ENCODE data around the gene ATP9A.
A peak's percentile ranks its signal among the peaks of the same experiment; 100 is the strongest.
"Not testable (repeated sequence)": the region's sequence is repeated elsewhere in the genome, so short reads cannot be mapped to it uniquely, and the experiment has no call there.

The ATP9A gene

DNA sequence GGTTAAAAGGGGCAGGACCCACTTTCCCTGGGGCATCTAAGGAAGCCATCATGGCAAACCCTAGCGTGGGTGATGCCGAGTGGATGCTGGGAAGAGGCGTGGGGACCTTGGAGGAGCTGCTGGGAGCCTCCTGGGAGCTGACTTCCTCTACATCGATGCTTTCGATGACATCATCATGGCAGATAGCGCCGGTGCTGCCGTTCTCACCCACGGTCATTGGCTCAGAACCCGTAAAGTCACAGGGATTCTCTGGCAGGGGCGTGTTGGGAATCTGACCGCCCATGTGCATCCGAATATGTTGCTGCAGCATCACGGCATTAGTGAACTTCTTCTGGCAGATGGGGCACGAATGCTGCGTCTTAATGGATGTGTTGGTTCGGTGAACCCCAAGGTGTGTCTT, 22.1 kb upstream of the ATP9A start:
- no peak for DNase-seq

GRCh38 chr20:51789434-51789833, 21.2 kb upstream of the ATP9A start:
- DNase-seq: no peak

DNA sequence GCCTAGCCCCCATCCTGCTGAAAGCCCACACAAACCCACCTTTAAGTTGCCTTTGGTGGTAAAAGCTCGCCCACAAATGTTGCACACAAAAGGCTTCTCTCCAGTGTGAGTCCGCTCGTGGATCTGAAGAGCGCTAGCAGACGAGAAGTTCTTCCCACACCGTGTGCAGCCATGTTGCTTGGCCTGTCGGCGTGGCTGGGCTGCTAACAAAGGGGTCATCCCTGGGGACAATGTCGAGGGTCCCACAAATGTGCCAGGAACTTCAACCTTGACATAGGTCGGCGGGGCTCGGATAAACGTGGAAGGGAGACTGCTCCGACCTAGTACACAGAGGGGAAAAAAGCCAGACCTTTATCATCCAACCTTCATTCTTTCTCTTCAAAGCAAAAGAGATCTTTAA, 20.6 kb upstream of the ATP9A start:
- no peak for DNase-seq

DNA sequence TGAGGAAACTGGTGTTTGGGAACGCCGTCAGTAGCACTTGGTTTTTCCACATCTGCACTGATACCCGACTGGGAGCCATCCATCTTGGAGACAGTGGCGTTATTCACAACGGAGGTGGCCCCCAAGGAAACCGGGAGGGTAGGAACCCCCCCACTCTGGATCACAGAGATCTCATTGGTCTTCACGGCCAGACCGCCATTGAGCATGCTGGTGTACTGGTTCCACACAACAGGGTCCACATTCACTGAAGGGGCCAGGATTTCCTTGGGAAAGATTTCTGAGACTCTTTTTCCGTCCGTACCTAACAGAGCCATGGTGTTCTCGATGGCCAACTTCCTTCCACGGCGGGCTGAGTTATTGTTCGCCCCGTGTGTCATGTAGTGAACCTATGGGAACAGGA, 16.1 kb upstream of the ATP9A start:
- no peak for DNase-seq

DNA sequence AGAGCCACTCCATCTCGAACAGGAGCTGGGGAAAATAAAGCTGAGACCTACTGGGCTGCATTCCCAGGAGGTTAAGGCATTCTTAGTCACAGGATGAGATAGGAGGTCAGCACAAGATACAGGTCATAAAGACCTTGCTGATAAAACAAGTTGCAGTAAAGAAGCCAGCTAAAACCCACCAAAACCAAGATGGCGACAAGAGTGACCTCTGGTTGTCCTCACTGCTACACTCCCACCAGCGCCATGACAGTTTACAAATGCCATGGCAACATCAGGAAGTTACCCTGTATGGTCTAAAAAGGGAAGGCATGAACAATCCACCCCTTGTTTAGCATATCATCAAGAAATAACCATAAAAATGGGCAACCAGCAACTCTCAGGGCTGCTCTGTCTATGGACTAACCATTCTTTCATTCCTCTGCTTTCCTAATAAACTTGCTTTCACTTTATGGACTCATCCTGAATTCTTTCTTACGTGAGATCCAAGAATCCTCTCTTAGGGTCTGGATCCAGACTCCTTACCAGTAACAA, 10.1 kb upstream of the ATP9A start:
- not testable (repeated sequence) for DNase-seq

DNA sequence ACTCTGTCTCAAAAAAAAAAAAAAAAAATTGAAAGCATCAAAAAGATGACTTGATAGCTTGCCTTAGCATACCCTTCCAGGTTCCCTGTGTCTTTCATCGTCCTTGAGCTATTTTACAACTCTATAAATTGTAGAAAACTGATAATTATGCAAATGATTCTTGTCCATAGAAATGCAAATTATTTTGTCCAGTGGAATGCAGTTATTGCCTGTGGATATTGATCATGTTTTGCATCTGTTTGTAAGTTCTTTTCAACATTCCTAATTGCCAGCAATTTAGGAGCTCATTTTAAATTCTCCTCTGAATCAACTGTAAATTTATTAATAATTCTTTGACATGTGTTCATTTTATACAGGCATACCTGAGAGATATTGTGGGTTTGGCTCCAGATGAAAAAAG, 7.1 kb upstream of the ATP9A start:
- no peak for DNase-seq

DNA sequence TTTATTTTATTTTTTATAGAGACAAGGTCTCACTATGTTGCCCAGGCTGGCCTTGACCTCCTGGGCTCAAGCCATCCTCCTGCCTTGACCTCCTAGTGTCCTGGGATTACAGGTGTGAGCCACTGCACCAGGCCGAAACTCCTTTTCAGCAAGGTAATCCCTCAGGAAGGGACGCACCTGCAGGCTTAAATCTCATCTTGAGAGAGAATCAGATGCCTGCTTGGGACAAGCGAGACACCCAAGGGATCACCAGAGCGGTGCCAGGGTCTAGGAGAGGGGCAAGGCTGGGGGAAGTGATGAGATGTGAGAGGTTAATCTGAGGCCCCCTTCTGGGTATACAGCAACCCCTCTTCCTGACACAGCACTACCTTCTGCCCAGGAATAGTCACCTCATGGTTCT, 4.0 kb upstream of the ATP9A start:
- DNase-seq: no peak

GRCh38 chr20:51769976-51770615, 1.9 kb upstream of the ATP9A start:
- no peak for DNase-seq

DNA sequence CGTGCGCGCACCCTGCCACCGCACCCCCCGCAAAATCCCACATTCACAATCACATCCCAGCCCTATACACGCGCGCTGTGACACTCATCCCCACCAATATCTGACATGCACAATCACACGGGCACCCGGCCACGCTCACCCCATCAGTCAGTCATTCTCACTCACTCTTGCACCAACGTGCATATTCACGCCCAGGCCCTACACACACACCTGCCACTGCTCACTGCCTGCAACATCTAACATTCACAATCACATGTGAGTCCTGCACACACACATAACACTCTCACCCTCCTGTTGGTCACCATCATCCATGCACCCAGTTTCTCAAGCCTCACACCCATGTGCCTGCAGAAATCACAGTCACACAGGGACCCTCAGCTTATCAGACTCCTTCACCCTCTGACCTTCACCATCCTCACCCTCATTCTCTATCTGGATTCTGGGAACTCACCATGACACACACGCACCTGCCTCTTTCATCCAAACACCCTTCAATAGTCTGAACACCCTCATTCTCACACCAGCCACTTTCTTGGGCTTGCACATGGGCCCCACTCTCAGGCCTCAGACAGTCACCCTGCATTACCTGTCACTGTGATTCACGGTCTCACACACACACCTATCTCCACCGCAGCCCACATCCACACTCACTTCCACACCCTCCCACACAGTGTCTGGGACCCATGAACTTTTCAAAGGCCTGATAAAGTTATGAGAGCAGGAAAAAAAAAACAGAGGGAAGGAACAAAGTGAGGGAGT, 748 bp upstream of the ATP9A start:
- no peak for DNase-seq

DNA sequence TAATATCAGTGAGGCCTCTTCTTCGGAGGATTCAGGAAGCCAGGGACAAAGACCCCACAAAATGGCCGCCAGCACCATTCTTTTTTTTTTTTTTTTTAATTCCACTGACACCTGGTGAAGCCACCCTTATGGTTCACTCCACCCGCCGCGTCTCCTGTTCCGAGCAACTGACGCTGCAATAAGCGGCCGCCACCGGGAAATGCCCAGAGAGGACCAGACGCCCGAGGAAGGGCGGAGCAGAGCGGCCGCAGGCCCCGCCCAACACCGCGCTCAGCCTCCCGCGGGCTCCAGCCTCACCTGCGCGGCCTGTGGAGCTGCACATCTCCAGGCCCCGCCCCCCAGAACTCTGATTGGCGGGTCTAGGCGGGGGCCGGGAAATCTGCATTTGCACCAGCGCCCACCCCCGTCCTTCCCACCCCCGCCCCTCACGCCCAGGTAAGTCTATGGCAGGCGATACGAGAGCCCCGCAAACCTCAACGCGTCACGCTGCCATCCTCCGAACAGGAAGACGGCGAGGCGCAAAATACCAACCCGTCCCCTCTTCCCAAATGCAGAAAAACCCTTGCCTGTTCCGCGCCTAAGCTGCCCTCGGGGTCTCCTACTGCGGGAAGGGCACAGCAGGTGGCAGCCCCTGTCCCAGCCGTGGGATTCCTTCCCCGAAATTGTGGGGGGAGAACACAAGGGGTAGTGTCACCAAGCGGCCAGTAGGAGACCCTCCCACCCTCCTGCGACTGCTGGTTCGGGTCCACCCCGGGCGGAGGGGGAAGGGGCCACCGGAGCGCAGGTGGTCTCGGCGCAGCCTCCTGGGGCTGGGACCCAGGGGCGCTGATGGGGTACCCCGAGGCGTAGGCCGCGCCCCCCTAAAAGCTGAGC, 960 bp downstream of the ATP9A start:
- no peak for DNase-seq

GRCh38 chr20:51765381-51765780, 2.8 kb downstream of the ATP9A start:
- DNase-seq: not testable (repeated sequence)

DNA sequence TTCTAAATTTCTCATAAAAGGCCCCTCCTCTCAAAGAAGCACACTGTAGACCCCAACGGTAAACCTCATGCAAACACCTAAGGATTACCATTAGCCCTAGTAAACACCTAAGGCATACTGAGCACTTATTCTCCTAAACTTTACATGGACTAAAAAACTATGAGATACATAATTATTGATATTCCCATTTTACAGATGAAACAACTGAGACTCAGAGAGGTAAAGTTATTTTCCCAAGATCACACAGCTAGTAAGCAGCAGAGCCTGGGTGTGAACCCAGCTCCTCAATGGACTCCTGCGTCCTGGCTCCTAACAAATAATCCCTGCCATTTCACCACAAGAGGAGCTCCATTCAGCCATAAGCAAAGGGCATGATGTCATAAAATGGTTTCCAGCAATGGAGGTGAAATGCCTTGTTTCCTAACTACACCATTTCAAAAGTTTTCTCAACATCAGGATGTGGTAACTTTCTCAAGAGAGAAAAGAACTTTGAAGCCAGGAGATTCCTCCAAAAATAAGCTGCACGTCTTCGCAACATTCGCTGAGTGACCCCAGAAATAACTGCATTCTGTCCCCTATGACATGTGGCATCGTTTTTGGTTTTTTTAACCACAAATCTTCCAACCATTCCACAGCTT, 4.1 kb downstream of the ATP9A start:
- no peak for DNase-seq

DNA sequence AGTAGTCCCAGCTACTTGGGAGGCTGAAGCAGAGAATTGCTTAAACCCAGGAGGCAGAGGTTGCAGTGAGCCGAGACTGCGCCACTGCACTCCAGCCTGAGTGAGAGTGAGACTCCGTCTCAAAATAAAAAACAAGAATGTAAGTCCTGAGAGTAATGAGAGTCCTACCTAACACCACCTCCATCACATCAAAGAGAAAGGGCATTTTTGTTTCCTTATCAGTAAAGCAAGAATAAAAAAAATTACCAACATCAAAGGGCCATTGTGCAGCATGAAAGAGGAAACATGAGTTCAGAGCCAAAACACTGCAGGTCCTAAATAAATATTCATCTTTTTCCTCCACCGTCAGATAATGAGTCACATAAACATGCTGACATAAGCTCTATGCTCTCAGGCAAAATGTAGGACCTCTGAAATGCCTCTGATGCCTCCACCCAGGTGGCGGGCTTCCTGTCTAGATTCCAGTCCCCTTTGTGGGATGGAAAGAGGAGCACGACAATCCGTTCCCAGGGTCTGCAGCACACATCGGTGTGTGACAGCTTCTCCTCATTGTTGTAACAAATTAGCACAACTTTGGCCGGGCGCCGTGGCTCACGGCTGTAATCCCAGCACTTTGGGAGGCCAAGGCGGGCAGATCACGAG, 7.2 kb downstream of the ATP9A start:
- peak; percentile 69 for DNase-seq

DNA sequence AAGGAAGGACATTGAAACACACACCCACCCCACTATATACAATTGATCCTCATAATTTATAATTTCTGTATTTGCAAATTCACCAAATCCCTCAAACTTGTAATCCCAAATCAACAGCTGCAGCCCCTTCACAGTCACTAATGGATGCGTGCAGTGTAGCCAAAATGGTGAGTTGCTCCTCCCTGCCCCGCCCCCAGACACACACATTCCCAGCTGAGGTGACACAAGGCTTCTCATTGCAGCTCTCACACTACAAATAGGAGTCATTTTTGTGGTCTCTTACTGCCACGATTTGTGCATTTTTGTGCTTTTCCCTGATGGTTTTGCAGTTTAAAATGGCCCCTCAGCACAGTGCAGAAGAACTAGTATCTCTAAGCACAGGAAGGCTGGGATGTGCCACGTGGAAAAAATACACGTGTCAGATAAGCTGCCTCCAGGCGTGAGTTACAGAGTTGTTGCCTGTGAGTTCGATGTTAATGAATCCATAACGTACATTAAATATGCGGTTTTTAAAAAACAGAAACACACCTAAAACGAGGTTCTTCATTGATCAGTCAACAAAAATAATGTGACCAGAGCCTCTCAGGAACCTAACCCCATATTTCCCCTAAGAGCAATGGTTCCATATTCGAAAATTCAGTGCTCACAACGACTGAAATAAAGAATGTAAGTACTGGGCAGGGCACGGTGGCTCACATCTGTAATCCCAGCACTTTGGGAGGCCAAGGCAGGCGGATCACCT, 8.2 kb downstream of the ATP9A start:
- no peak for DNase-seq

DNA sequence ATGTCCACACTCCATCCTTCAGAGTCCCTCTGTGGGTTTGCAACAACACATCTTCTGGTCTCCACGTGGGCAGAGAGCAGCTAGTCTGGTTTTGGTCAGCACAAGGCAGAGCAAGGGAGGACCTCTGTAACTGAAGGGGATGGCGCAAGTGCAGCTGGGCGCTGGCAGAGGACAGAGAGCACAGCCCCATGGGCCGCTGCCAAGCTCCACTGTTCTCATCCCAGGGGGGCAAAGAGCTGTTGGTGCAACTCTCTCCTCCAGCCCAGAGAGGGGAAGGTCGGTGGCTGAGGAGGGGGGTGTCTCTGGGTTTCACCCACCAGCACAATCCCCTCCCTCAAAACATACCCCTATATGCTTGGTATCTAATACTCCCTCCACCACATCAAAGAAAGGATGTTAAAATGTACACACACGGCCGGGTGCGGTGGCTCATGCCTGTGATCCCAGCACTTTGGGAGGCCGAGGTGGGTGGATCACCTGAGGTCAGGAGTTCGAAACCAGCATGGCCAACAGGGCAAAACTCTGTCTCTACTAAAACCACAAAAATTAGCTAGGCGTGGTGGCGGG, 9.1 kb downstream of the ATP9A start:
- DNase-seq: no peak

- no peak for DNase-seq
Observed at GRCh38 chr20:51757226-51757625, 11.0 kb downstream of the ATP9A start.

DNA sequence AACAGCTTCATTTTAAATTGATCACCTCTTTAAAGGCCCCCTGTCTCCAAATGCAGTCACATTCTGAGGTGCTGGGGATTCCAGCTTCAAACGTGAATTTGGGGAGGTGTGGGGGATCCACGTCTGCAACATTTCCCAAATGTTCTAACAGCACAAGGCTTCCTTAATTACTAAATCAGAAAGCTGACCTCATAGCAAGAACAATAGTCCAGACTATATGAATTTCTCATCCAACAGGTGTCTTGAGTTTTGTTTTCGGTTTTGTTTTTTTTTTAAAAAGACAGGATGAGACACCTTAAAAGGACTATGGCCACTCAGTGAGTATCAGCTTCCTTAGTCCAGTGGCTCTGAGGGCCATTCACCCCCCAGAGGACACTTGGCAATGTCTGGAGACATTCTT, 11.5 kb downstream of the ATP9A start:
- DNase-seq: no peak

- DNase-seq: not testable (repeated sequence)
Observed at GRCh38 chr20:51753220-51753619, 15.0 kb downstream of the ATP9A start.

DNA sequence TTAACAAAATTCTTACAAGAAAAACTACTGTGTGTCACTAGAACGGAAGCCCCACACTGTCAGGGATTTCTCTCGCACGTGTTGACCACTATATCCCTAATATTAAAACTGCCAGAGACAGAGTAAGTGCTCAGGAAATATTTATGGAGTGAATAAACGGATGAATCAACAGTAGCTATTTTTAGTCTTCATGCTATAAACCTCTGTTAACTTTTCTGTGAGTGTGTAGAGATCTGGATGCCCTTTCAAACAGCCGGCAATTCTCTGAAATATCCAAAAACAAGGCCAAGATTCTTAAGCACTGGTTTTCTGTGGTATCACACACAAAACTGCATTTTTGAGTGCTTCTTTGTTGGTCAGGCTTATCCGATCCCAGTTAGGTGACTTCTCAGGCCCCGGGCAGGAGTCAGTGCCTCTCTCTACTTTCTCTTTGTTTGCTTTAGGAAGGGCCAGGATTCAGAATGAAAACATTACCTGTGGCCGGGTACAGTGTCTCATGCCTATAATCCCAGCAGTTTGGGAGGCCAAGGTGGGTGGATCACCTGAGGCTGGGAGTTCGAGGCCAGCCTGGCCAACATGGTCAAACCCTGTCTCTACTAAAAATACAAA, 15.7 kb downstream of the ATP9A start:
- peak; percentile 93 for DNase-seq

DNA sequence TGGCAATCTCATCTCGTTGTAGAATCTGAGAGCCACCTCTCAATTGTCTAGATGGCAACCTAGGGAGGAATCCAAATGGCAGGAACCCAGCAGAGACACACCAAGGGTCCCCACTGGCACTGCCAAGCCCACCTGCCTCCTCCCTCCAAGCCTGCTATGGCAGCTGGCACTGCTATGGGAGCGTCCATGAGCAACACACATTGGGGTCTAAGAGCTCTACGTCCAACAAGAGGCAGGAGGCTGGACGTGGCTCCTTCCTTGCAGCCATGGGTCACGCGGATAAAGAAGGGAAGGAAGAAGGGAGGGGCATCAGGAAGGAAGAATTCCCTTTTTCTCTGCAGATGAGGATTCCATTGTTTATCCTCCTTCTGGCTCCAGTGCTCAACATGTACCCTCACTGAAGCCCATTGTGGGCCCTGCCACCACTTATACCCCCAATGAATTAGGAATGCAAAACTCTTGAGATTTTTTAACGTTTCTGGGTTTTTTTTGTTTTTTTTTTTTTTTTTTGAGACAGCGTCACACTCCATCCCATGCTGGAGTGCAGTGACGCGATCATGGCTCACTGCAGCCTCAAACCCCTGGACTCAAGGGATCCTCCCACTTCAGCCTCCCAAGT, 17.3 kb downstream of the ATP9A start:
- no peak for DNase-seq
